Panc1 (cell line): Measurements from ENCODE around the gene CST9L. TPM values are rescaled to one million over a fixed set of nuclear protein-coding genes. Genes with fewer than 3 reads are reported as not detected.

ENCODE experiments used
- ATAC-seq: fragments of 200-7000 bp; cut with Tn5 transposase; 2 replicates; pipeline ENCODE4 v1.9.1; 2020; ENCODE audit warnings: mild to moderate bottlenecking, moderate library complexity
- BruUV-seq: library from RNA; stranded (reverse); fragments of 400-500 nt; replicated peaks from 2 replicates; lab custom pipeline; 2021; lab: Mats Ljungman, UMichigan
- CTCF ChIA-PET: fragments of 300-600 bp; sonication (Branson Sonifier 250); formaldehyde crosslinking; loops from one replicate; lab custom pipeline; 2022; ENCODE audit warnings: antibody characterized with exemption; lab: Charles Lee
- POLR2A ChIA-PET: fragments of 300-600 bp; sonication (Branson Sonifier 250); formaldehyde crosslinking; loops from one replicate; lab custom pipeline; 2022; ENCODE audit warnings: antibody characterized with exemption; lab: Charles Lee
- DNase-seq: peaks from one replicate; pipeline ENCODE4 v3.0.0-alpha.2; 2010; ENCODE audit warnings: low read depth, low spot score
- H3K27ac ChIP-seq: 2 replicates; pipeline ENCODE4 v1.5.1; 2011; ENCODE audit warnings: mild to moderate bottlenecking, low read length, inconsistent platforms
- H3K27me3 ChIP-seq: fragments of 200-500 bp; sonication (Bioruptor generic); 2 replicates; pipeline ENCODE4 v1.6.0; 2014; ENCODE audit warnings: low read length, inconsistent platforms; ENCODE audit not compliant: control insufficient read depth, insufficient read depth
- H3K36me3 ChIP-seq: fragments of 200-500 bp; sonication (Bioruptor generic); 2 replicates; pipeline ENCODE4 v1.5.1; 2014; ENCODE audit warnings: inconsistent platforms, mild to moderate bottlenecking, low read length, moderate library complexity; ENCODE audit not compliant: control insufficient read depth, insufficient read depth
- H3K4me1 ChIP-seq: 2 replicates; pipeline ENCODE4 v1.5.1; 2011; ENCODE audit warnings: inconsistent platforms, mild to moderate bottlenecking, low read length, moderate library complexity; ENCODE audit not compliant: control insufficient read depth, insufficient read depth
- H3K4me3 ChIP-seq, 2 experiments: 2 replicates each; pipeline ENCODE4 v1.5.1; 2011 to 2012; ENCODE audit warnings: low read depth in 2 of 2, low read length in 2 of 2, mild to moderate bottlenecking in 2 of 2, inconsistent platforms in 1 of 2, moderate library complexity in 1 of 2
- H3K9me3 ChIP-seq: fragments of 200-500 bp; sonication (Bioruptor generic); 2 replicates; pipeline ENCODE4 v1.5.1; 2014; ENCODE audit warnings: low read depth, mild to moderate bottlenecking, inconsistent platforms, low read length, moderate library complexity; ENCODE audit not compliant: control insufficient read depth, insufficient read depth
- POLR2AphosphoS5 ChIP-seq: IDR thresholded peaks from 2 replicates; pipeline ENCODE4 v1.6.1; 2012; ENCODE audit warnings: mild to moderate bottlenecking, low read depth, low read length, moderate library complexity
- SIN3A ChIP-seq: IDR thresholded peaks from 2 replicates; pipeline ENCODE4 v1.6.1; 2012; ENCODE audit warnings: low read depth, mild to moderate bottlenecking, low read length, moderate library complexity, borderline replicate concordance; ENCODE audit not compliant: insufficient read depth
- TCF7L2 ChIP-seq: IDR thresholded peaks from 2 replicates; pipeline ENCODE4 v1.6.1; 2011; ENCODE audit warnings: mild to moderate bottlenecking, low read depth, low read length, inconsistent platforms
- in situ Hi-C: cut with HindIII; loops from 2 replicates; pipeline ENCODE4 v1.10.0; 2016; ENCODE audit warnings: low sequenced_read_pairs, low pct_unique_long_range_greater_than_20kb
- intact Hi-C: fragments of 100-400 bp; cut with micrococcal nuclease; formaldehyde crosslinking; loops from one replicate; pipeline ENCODE4 v1.10.0; 2022; ENCODE audit not compliant: unreplicated experiment
- total RNA-seq: library from RNA; stranded (reverse); gene quantifications from one replicate; pipeline ENCODE4 v1.2.1, GENCODE V29; 2021; ENCODE audit not compliant: unreplicated experiment
- TF ChIP-seq, protein P1 (sequence below): fragments of 450-650 bp; IDR thresholded peaks from 2 replicates; pipeline ENCODE4 v1.5.1; 2017; ENCODE audit warnings: mild to moderate bottlenecking
- TF ChIP-seq, protein P2 (sequence below), 2 experiments: IDR thresholded peaks; 2 replicates each; pipeline ENCODE4 v1.6.1; 2011 to 2012; ENCODE audit warnings: low read depth in 2 of 2, control low read depth in 1 of 2, low read length in 1 of 2, mild to moderate bottlenecking in 1 of 2, moderate library complexity in 1 of 2; ENCODE audit not compliant: insufficient read depth in 1 of 2

The CST9L gene
- total RNA-seq, 1 experiment from 2014 or later: not detected

DNA sequence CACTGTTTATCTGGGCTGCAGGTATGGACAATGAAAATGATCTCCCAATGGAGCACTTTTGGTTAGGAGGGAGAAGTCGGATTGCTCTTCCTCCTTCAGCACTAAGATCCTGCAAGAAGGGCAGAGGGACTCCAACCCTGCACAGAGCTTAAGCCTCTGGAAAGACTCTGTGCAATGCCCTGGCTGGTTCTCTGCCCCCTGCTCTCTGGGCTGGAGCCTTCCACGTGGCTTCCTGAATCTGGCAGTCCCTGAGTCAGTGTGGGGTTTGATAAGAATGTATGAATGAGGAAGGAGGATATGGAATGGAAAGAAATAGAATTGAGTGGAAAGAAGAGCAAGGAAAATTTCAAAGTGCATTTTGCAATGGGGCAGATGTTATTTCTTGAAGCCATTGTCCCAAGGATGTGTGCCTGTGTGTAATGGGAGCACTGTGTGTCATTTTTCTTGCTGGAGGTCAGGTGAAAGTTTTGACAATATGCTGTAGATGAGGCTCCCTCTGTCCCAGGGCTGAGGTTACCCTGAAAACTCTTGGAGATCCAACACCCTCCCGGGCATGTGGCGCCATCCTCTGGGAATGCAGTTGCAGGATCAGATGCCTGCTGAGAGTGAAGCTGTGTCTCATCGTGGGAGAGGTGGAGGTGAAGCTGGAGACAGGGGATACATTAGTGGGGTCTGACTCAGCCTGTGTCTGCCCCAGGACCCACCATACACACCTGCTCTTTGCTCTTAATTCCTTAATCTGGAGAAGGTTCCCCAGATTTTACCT is 16.3 kb upstream of the CST9L start:
- BruUV-seq: no TSS peak

DNA sequence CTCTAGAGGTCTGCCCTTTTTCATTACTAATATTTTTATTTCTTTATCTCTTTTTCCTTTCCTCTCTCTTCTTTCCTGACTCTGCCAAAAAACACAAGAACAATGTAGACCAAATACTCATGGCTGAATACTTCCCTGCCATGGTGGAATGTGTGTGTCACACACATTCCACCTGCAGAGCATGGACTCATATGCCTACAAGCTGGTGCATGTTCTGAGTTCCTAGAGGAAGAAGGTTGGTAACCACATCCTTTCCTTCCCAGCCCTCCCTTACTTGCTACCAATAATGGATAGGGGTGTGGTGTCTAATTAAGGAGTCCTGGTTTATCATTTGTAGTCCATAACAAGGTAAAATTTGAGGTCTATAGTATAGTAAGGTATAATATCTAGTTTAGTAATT is 15.2 kb upstream of the CST9L start:
- H3K27ac ChIP-seq: no peak overlapping the region
- in situ Hi-C loops (no loop called here), intact Hi-C loops (no loop called here)
- TF ChIP-seq POLR2AphosphoS5 (no peak), SIN3A (no peak), TCF7L2 (no peak)
- TF ChIP-seq, protein P1, sequence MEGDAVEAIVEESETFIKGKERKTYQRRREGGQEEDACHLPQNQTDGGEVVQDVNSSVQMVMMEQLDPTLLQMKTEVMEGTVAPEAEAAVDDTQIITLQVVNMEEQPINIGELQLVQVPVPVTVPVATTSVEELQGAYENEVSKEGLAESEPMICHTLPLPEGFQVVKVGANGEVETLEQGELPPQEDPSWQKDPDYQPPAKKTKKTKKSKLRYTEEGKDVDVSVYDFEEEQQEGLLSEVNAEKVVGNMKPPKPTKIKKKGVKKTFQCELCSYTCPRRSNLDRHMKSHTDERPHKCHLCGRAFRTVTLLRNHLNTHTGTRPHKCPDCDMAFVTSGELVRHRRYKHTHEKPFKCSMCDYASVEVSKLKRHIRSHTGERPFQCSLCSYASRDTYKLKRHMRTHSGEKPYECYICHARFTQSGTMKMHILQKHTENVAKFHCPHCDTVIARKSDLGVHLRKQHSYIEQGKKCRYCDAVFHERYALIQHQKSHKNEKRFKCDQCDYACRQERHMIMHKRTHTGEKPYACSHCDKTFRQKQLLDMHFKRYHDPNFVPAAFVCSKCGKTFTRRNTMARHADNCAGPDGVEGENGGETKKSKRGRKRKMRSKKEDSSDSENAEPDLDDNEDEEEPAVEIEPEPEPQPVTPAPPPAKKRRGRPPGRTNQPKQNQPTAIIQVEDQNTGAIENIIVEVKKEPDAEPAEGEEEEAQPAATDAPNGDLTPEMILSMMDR: no peak
- TF ChIP-seq, protein P2, sequence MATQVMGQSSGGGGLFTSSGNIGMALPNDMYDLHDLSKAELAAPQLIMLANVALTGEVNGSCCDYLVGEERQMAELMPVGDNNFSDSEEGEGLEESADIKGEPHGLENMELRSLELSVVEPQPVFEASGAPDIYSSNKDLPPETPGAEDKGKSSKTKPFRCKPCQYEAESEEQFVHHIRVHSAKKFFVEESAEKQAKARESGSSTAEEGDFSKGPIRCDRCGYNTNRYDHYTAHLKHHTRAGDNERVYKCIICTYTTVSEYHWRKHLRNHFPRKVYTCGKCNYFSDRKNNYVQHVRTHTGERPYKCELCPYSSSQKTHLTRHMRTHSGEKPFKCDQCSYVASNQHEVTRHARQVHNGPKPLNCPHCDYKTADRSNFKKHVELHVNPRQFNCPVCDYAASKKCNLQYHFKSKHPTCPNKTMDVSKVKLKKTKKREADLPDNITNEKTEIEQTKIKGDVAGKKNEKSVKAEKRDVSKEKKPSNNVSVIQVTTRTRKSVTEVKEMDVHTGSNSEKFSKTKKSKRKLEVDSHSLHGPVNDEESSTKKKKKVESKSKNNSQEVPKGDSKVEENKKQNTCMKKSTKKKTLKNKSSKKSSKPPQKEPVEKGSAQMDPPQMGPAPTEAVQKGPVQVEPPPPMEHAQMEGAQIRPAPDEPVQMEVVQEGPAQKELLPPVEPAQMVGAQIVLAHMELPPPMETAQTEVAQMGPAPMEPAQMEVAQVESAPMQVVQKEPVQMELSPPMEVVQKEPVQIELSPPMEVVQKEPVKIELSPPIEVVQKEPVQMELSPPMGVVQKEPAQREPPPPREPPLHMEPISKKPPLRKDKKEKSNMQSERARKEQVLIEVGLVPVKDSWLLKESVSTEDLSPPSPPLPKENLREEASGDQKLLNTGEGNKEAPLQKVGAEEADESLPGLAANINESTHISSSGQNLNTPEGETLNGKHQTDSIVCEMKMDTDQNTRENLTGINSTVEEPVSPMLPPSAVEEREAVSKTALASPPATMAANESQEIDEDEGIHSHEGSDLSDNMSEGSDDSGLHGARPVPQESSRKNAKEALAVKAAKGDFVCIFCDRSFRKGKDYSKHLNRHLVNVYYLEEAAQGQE (IDR thresholded peaks at IDR 0.05; ENCODE audit: insufficient read depth in 1 of 2, low read depth in 2 of 2, low read length in 1 of 2): no peak
- no TSS peak for BruUV-seq
- 0 out of 2 replicates have a peak, but pooled peaks cover 2% of the 10 kb centered on the region for H3K27me3 ChIP-seq
- no peaks in the 10 kb centered on the region for H3K9me3 ChIP-seq
- POLR2A ChIA-PET: no interaction called here
- CTCF ChIA-PET: no interaction called here
- no peak for DNase-seq
- H3K36me3 ChIP-seq: no peaks in the 10 kb centered on the region
- ATAC-seq: no peak
- no peak overlapping the region for H3K4me3 ChIP-seq
- H3K4me1 ChIP-seq: no peaks in the 10 kb centered on the region

More for the DNA sequence above, 16.3 kb upstream of the CST9L start:
- no peaks in the 10 kb centered on the region for H3K9me3 ChIP-seq
- ChIA-PET CTCF (no interaction called here), POLR2A (no interaction called here)
- intact Hi-C loops: no loop called here
- ATAC-seq (no peak), DNase-seq (no peak)
- TF ChIP-seq SIN3A (no peak), TCF7L2 (no peak), POLR2AphosphoS5 (no peak)
- TF ChIP-seq, protein P2 (IDR thresholded peaks at IDR 0.05; ENCODE audit: insufficient read depth in 1 of 2, low read depth in 2 of 2, low read length in 1 of 2): no peak
- in situ Hi-C loops: no loop called here
- no peaks in the 10 kb centered on the region for H3K36me3 ChIP-seq
- H3K4me1 ChIP-seq: no peaks in the 10 kb centered on the region
- 0 out of 2 replicates have a peak, but pooled peaks cover 2% of the 10 kb centered on the region for H3K27me3 ChIP-seq
- H3K4me3 ChIP-seq: no peak overlapping the region
- H3K27ac ChIP-seq: no peak overlapping the region
